Testis (tissue), 3 donors: Measurements from ENCODE around the gene RAB21. TPM values are rescaled to one million over a fixed set of nuclear protein-coding genes. Genes with fewer than 3 reads are reported as not detected.
A peak's percentile ranks its signal among the peaks of the same experiment; 100 is the strongest.

Experiments used
- DNase-seq: peaks from one replicate; pipeline ENCODE4 v3.0.0-alpha.2; 2019
- H3K27ac ChIP-seq, 2 donors: fragments of 200-600 bp; sonication (generic); one replicate each; pipeline ENCODE4 v1.5.1; 2019
- H3K27me3 ChIP-seq: fragments of 200-600 bp; sonication (generic); one replicate; pipeline ENCODE4 v1.5.1; 2019
- H3K36me3 ChIP-seq: fragments of 200-600 bp; sonication (generic); one replicate; pipeline ENCODE4 v1.5.1; 2017; ENCODE audit warnings: low read depth; ENCODE audit errors: missing control alignments
- H3K4me1 ChIP-seq: fragments of 200-600 bp; sonication (generic); one replicate; pipeline ENCODE4 v1.5.1; 2019
- H3K4me3 ChIP-seq, 2 donors: fragments of 200-600 bp; sonication (generic); one replicate each; pipeline ENCODE4 v1.5.1; 2017 to 2019
- H3K9me3 ChIP-seq: fragments of 200-600 bp; sonication (generic); one replicate; pipeline ENCODE4 v1.5.1; 2017
- CTCF ChIP-seq, 3 experiments: fragments of 450-650 bp in 2 of 3; fragments of 200-600 bp in 1 of 3; sonication (generic) in 1 of 3; IDR thresholded peaks; one replicate each; pipeline ENCODE4 v1.5.1; 2016 to 2019; ENCODE audit warnings: antibody characterized with exemption in 3 of 3, mild to moderate bottlenecking in 2 of 3, moderate library complexity in 1 of 3
- POLR2A ChIP-seq: fragments of 450-650 bp; IDR thresholded peaks from one replicate; pipeline ENCODE4 v1.6.1; 2017; ENCODE audit warnings: antibody characterized with exemption, mild to moderate bottlenecking, moderate library complexity
- WGBS, 2 donors: methylation state at CpG; one replicate each; pipeline ENCODE4 v1.1.5; 2018; 5-methylcytosine and 5-hydroxymethylcytosine counted together
- intact Hi-C: fragments of 100-400 bp; cut with DNase I; formaldehyde crosslinking; loops from one replicate; pipeline ENCODE4 v1.15.1; 2023; ENCODE audit warnings: low total_unique reads
- polyA plus RNA-seq: library from polyadenylated mRNA; stranded (reverse); fragments of 350-450 nt; fragmentation: Illumina TruSeq; extraction: RNeasy Lipid Tissue Mini Kit (QIAGEN cat#74804); gene quantifications from one replicate; pipeline ENCODE4 v1.2.3, GENCODE V29; 2014; ENCODE audit warnings: low read depth, low replicate concordance; ENCODE audit not compliant: insufficient read depth
- total RNA-seq, 2 donors: library from RNA; depleted of rRNA; stranded (reverse); fragments of >200 nt; gene quantifications; one replicate each; pipeline ENCODE4 v1.2.3, GENCODE V29; 2016

The RAB21 gene
- total and polyA plus RNA-seq, 3 donors from 2014 or later, result 13.3 to 56.9 (median 27.1) TPM

- H3K4me1 ChIP-seq, result peaks cover 4% of the 10 kb centered on the region
- H3K4me3 ChIP-seq, result no peak overlapping the region
- no peaks in the 10 kb centered on the region for H3K27me3 ChIP-seq
- no peak overlapping the region for H3K27ac ChIP-seq
- intact Hi-C loops, result loop anchor here (10.0 kb wide), 1 partner anchor 335 kb away; no protein-coding TSS in a partner anchor
- no peaks in the 10 kb centered on the region for H3K9me3 ChIP-seq
- 91% methylated on average over 1 of the region's 1 CpG for WGBS, 2 donors
- DNase-seq, result no peak
- no peak for TF ChIP-seq POLR2A
- no peak for TF ChIP-seq CTCF (IDR thresholded peaks at IDR 0.05)
- no peaks in the 10 kb centered on the region for H3K36me3 ChIP-seq
Observed at GRCh38 chr12:71749666-71750065, 5.0 kb upstream of the RAB21 start.

- intact Hi-C loops, result no loop called here
- no peak overlapping the region for H3K27ac ChIP-seq
- H3K27me3 ChIP-seq, result no peaks in the 10 kb centered on the region
- no peaks in the 10 kb centered on the region for H3K36me3 ChIP-seq
- TF ChIP-seq CTCF (IDR thresholded peaks at IDR 0.05), result no peak
- TF ChIP-seq POLR2A, result no peak
- 89 to 93% methylated on average over 1 of the region's 1 CpG for WGBS, 2 donors
- peaks cover 15% of the 10 kb centered on the region for H3K4me1 ChIP-seq
- no peaks in the 10 kb centered on the region for H3K9me3 ChIP-seq
- DNase-seq, result no peak
- H3K4me3 ChIP-seq, result no peak overlapping the region
Observed at GRCh38 chr12:71752891-71753290, 1.8 kb upstream of the RAB21 start.

- DNase-seq, result peak; percentile 54
- Histone ChIP-seq H3K27me3 (no peaks in the 10 kb centered on the region), H3K27ac (peak overlapping the region; percentile 93 to 97), H3K4me1 (peaks cover 15% of the 10 kb centered on the region), H3K9me3 (no peaks in the 10 kb centered on the region), H3K36me3 (no peaks in the 10 kb centered on the region), H3K4me3 (peak overlapping the region; percentile 77 to 89)
- intact Hi-C loops, result no loop called here
- WGBS, 2 donors, result 0 to 1% methylated on average over 23 to 45 of the region's 45 CpGs
- TF ChIP-seq POLR2A (no peak), CTCF (IDR thresholded peaks at IDR 0.05) (no peak)
Observed at GRCh38 chr12:71755146-71755892, 656 bp downstream of the RAB21 start.

GRCh38 chr12:71756054-71756690 is 1.5 kb downstream of the RAB21 start:
- Histone ChIP-seq H3K27me3 (no peaks in the 10 kb centered on the region), H3K4me1 (peaks cover 15% of the 10 kb centered on the region), H3K27ac (peak overlapping the region; percentile 93 to 97), H3K9me3 (no peaks in the 10 kb centered on the region), H3K36me3 (no peaks in the 10 kb centered on the region), H3K4me3 (peak overlapping the region; percentile 77 to 89)
- TF ChIP-seq POLR2A (no peak), CTCF (IDR thresholded peaks at IDR 0.05) (no peak)
- 25% methylated on average over 5 of the region's 5 CpGs for WGBS, 2 donors
- DNase-seq, result no peak
- intact Hi-C loops, result no loop called here
